A549 (cell line): ENCODE data around the gene PRKCE. TPM values are rescaled to one million over a fixed set of nuclear protein-coding genes. Genes with fewer than 3 reads are reported as not detected.

Source experiments
- ATAC-seq, 2 experiments: fragments of 200-7000 bp in 1 of 2; fragments of >200 bp in 1 of 2; cut with Nextera tagmentation in 1 of 2; cut with Tn5 transposase in 1 of 2; 3 replicates each; pipeline versions ENCODE4 v1.8.0 to v1.9.1; 2018 to 2020; ENCODE audit warnings: mild to moderate bottlenecking in 1 of 2, moderate library complexity in 1 of 2
- CTCF ChIA-PET: fragments of 300-600 bp; sonication (Branson Sonifier 250); formaldehyde crosslinking; extraction: SDS; loops from one replicate; lab custom pipeline; 2021; ENCODE audit warnings: antibody characterized with exemption, inconsistent platforms; lab: Yijun Ruan, JAX
- POLR2A ChIA-PET: fragments of 350-600 bp; formaldehyde crosslinking; extraction: SDS; loops from one replicate; lab custom pipeline; 2021; ENCODE audit warnings: antibody characterized with exemption, inconsistent platforms; lab: Yijun Ruan, JAX
- DNase-seq, 2 experiments: peaks; one replicate each; pipeline versions ENCODE4 v3.0.0 to v3.0.0-alpha.2; 2011 to 2016; ENCODE audit warnings: low read depth in 1 of 2, low spot score in 1 of 2
- FAIRE-seq: peaks from 2 replicates; lab custom pipeline; 2011; peaks lifted over from hg19 to GRCh38; lab: Jason Lieb, UNC
- H3K27ac ChIP-seq, 2 experiments: fragments of >200 bp; sonication (Bioruptor Twin); formaldehyde crosslinking; 3 replicates each; pipeline ENCODE4 v1.5.1; 2016 to 2017
- H3K4me1 ChIP-seq: fragments of >200 bp; sonication (Bioruptor Twin); formaldehyde crosslinking; 3 replicates; pipeline ENCODE4 v1.6.1; 2016
- H3K4me2 ChIP-seq: fragments of >200 bp; sonication (Bioruptor Twin); formaldehyde crosslinking; 3 replicates; pipeline ENCODE4 v1.6.1; 2016
- H3K4me3 ChIP-seq: fragments of >200 bp; sonication (Bioruptor Twin); formaldehyde crosslinking; 3 replicates; pipeline ENCODE4 v1.5.1; 2016
- H3K9me3 ChIP-seq: fragments of >200 bp; sonication (Bioruptor Twin); formaldehyde crosslinking; 3 replicates; pipeline ENCODE4 v1.6.1; 2016
- BCL3 ChIP-seq: fragments of >200 bp; sonication (Bioruptor Twin); formaldehyde crosslinking; IDR thresholded peaks from 3 replicates; pipeline ENCODE4 v1.6.1; 2016
- BHLHE40 ChIP-seq: IDR thresholded peaks from 2 replicates; pipeline ENCODE4 v1.6.1; 2012; ENCODE audit warnings: low read depth, low read length, inconsistent platforms
- CEBPB ChIP-seq, 2 experiments: fragments of >200 bp in 1 of 2; sonication (Bioruptor Twin) in 1 of 2; formaldehyde crosslinking in 1 of 2; IDR thresholded peaks; 2 replicates each; pipeline ENCODE4 v1.6.1; 2012 to 2016
- CHD2 ChIP-seq: fragments of 150-350 bp; IDR thresholded peaks from 2 replicates; pipeline ENCODE4 v1.6.1; 2014; ENCODE audit warnings: low read length; ENCODE audit not compliant: partially characterized antibody
- E2F6 ChIP-seq: IDR thresholded peaks from 2 replicates; pipeline ENCODE4 v1.6.1; 2012; ENCODE audit warnings: low read depth, borderline replicate concordance
- EHF ChIP-seq: fragments of 250-450 bp; sonication (Bioruptor Pico); IDR thresholded peaks from 2 replicates; pipeline ENCODE4 v1.5.0; 2020; ENCODE audit warnings: mild to moderate bottlenecking
- EHMT2 ChIP-seq: fragments of 200-600 bp; sonication (generic); IDR thresholded peaks from 2 replicates; pipeline ENCODE4 v1.6.1; 2016; ENCODE audit warnings: antibody characterized with exemption, low read depth, mild to moderate bottlenecking, moderate library complexity
- FOSL2 ChIP-seq, 2 experiments: fragments of 450-650 bp in 1 of 2; fragments of >200 bp in 1 of 2; sonication (Bioruptor Twin) in 1 of 2; formaldehyde crosslinking; IDR thresholded peaks; 2 replicates each; pipeline versions ENCODE4 v1.5.0 to v1.6.1; 2016 to 2020; ENCODE audit warnings: mild to moderate bottlenecking in 1 of 2, moderate library complexity in 1 of 2
- GATA3 ChIP-seq: IDR thresholded peaks from 2 replicates; pipeline ENCODE4 v1.6.1; 2012; ENCODE audit warnings: borderline replicate concordance
- HDAC2 ChIP-seq: fragments of 200-600 bp; sonication (generic); IDR thresholded peaks from 2 replicates; pipeline ENCODE4 v1.6.1; 2016
- HMGXB4 ChIP-seq: fragments of 250-450 bp; sonication (Bioruptor Pico); IDR thresholded peaks from 2 replicates; pipeline ENCODE4 v1.5.0; 2021; ENCODE audit warnings: mild to moderate bottlenecking, moderate library complexity, borderline replicate concordance
- KDM5A ChIP-seq: fragments of 200-600 bp; sonication (generic); IDR thresholded peaks from 2 replicates; pipeline ENCODE4 v1.6.1; 2016; ENCODE audit warnings: antibody characterized with exemption, mild to moderate bottlenecking
- MAFK ChIP-seq: fragments of 450-650 bp; IDR thresholded peaks from 2 replicates; pipeline ENCODE4 v1.6.1; 2014; ENCODE audit not compliant: partially characterized antibody
- MAZ ChIP-seq: fragments of 150-350 bp; IDR thresholded peaks from 2 replicates; pipeline ENCODE4 v1.6.1; 2014; ENCODE audit warnings: antibody characterized with exemption, low read depth, low read length, borderline replicate concordance
- PBX3 ChIP-seq: IDR thresholded peaks from 2 replicates; pipeline ENCODE4 v1.6.1; 2012
- POLR2A ChIP-seq: IDR thresholded peaks from 2 replicates; pipeline ENCODE4 v1.6.1; 2012; ENCODE audit warnings: mild to moderate bottlenecking, low read length
- RAD21 ChIP-seq, 2 experiments: fragments of >200 bp in 1 of 2; sonication (Bioruptor Twin) in 1 of 2; formaldehyde crosslinking in 1 of 2; IDR thresholded peaks in 1 of 2; conservative IDR thresholded peaks in 1 of 2; 2 replicates in 1 of 2; 3 replicates in 1 of 2; pipeline ENCODE4 v1.6.1; 2012 to 2018; ENCODE audit warnings: inconsistent platforms in 1 of 2
- SMC3 ChIP-seq: fragments of >200 bp; sonication (Bioruptor Twin); formaldehyde crosslinking; IDR thresholded peaks from 3 replicates; pipeline ENCODE4 v1.6.1; 2018; ENCODE audit warnings: inconsistent platforms
- TFCP2L1 ChIP-seq: fragments of 250-450 bp; sonication (Bioruptor Pico); IDR thresholded peaks from 2 replicates; pipeline ENCODE4 v1.5.0; 2021; ENCODE audit warnings: mild to moderate bottlenecking
- TP53 ChIP-seq: fragments of 250-450 bp; sonication (Bioruptor Pico); IDR thresholded peaks from 2 replicates; pipeline ENCODE4 v1.5.0; 2021; ENCODE audit warnings: mild to moderate bottlenecking, moderate library complexity
- USF2 ChIP-seq: fragments of 450-650 bp; IDR thresholded peaks from 2 replicates; pipeline ENCODE4 v1.6.1; 2014; ENCODE audit warnings: antibody characterized with exemption
- ZC3H11A ChIP-seq: fragments of 450-650 bp; IDR thresholded peaks from 2 replicates; pipeline ENCODE4 v1.6.1; 2014; ENCODE audit warnings: antibody characterized with exemption, mild to moderate bottlenecking
- ZSCAN20 ChIP-seq: fragments of 250-450 bp; sonication (Bioruptor Pico); IDR thresholded peaks from 2 replicates; pipeline ENCODE4 v1.8.0; 2022; ENCODE audit warnings: mild to moderate bottlenecking, moderate library complexity
- WGBS: methylation state at CpG from one replicate; pipeline ENCODE4 v1.1.6; 2017; ENCODE audit errors: missing lambda C conversion rate; 5-methylcytosine and 5-hydroxymethylcytosine counted together
- polyA plus RNA-seq, 4 experiments: library from polyadenylated mRNA; depleted of rRNA in 3 of 4; stranded (reverse); fragments of >200 nt; fragmentation: RNase III in 1 of 4; extraction: RNeasy Plus Mini Kit Qiagen cat#74134 plus additional on column Dnase treatment in 1 of 4; gene quantifications; 2 replicates in 3 of 4; 3 replicates in 1 of 4; pipeline ENCODE4 v1.2.3, GENCODE V29; 2011 to 2017

The PRKCE gene
- polyA plus RNA-seq, 2 of the 4 experiments (the other 2 are of a cell fraction) = 11.5 to 12.0 TPM

GRCh38 chr2:45602624-45603023 is 48.9 kb upstream of the PRKCE start:
- DNase-seq (no peak), FAIRE-seq (no peak), ATAC-seq (no peak)
- TF ChIP-seq ZSCAN20 (CRISPR knock-in tag) (no peak), CHD2 (no peak), MAZ (no peak), RAD21 (conservative IDR thresholded peaks at IDR 0.05 in 1 of 2, IDR thresholded peaks at IDR 0.05 in 1 of 2) (no peak), SMC3 (no peak), BCL3 (no peak), POLR2A (no peak), KDM5A (no peak)
- ChIA-PET POLR2A (no interaction called here), CTCF (interaction anchor here (0.8 to 3.1 kb wide), 3 partner anchors 14 to 23 kb away, joined by 3 to 14 read pairs (median 3); no protein-coding TSS in a partner anchor)
- WGBS = 87% methylated on average over 2 of the region's 2 CpGs
- peaks cover 3% of the 10 kb centered on the region; the same call in 1 of the 3 replicates for H3K4me1 ChIP-seq
- no peak overlapping the region for H3K27ac ChIP-seq
- no peaks in the 10 kb centered on the region for H3K9me3 ChIP-seq
- H3K4me3 ChIP-seq = no peak overlapping the region
- no peak overlapping the region for H3K4me2 ChIP-seq

- no peak for FAIRE-seq
- CTCF ChIA-PET = interaction anchor here (0.7 to 1.9 kb wide), 2 partner anchors 20 to 772 kb away, joined by 3 to 6 read pairs; no protein-coding TSS in a partner anchor
- WGBS = 95% methylated on average over 2 of the region's 2 CpGs
These were observed 46.4 kb upstream of the PRKCE start for GRCh38 chr2:45605116-45605515.

More at GRCh38 chr2:45605116-45605515, 46.4 kb upstream of the PRKCE start:
- no peak for ATAC-seq
- POLR2A ChIA-PET = no interaction called here
- H3K4me1 ChIP-seq = peaks cover 11% of the 10 kb centered on the region
- no peak overlapping the region for H3K27ac ChIP-seq
- no peak for TF ChIP-seq POLR2A
- TF ChIP-seq FOSL2 (IDR thresholded peaks at IDR 0.05) = no peak
- no peak for TF ChIP-seq FOSL2 (CRISPR knock-in tag; IDR thresholded peaks at IDR 0.05)
- TF ChIP-seq EHF (CRISPR knock-in tag) = no peak
- TF ChIP-seq EHMT2 = no peak
- no peak for TF ChIP-seq BHLHE40
- TF ChIP-seq ZC3H11A = no peak
- TF ChIP-seq GATA3 = no peak
- no peak for TF ChIP-seq TP53 (CRISPR knock-in tag)
- no peak for TF ChIP-seq PBX3
- TF ChIP-seq HDAC2 = no peak
- no peak for TF ChIP-seq MAZ
- no peak for TF ChIP-seq CEBPB (IDR thresholded peaks at IDR 0.05)
- no peak for TF ChIP-seq E2F6
- TF ChIP-seq USF2 = no peak
- no peak for TF ChIP-seq HMGXB4 (CRISPR knock-in tag)
- TF ChIP-seq TFCP2L1 (CRISPR knock-in tag) = no peak
- no peak for TF ChIP-seq MAFK
- TF ChIP-seq, all 56 proteins: peak for 0
- no peak overlapping the region for H3K4me3 ChIP-seq
- DNase-seq = no peak
- no peaks in the 10 kb centered on the region for H3K9me3 ChIP-seq
- no peak overlapping the region for H3K4me2 ChIP-seq
